Islet of Langerhans (tissue), 1 donor: Measurements from ENCODE around the gene RSAD1.
"Not testable (repeated sequence)": the region's sequence is repeated elsewhere in the genome, so short reads cannot be mapped to it uniquely, and the experiment has no call there.

Experiments
- FAIRE-seq: peaks from one replicate; lab custom pipeline; 2011; peaks lifted over from hg19 to GRCh38; lab: Jason Lieb, UNC

Gene RSAD1

GRCh38 chr17:50472761-50473161 is 5.9 kb upstream of the RSAD1 start:
- FAIRE-seq = not testable (repeated sequence)

- FAIRE-seq = no peak
Observed at GRCh38 chr17:50473901-50474300, 4.8 kb upstream of the RSAD1 start.

GRCh38 chr17:50474523-50474922 is 4.1 kb upstream of the RSAD1 start:
- no peak for FAIRE-seq

- no peak for FAIRE-seq
Observed at GRCh38 chr17:50475362-50475761, 3.3 kb upstream of the RSAD1 start.

- FAIRE-seq = not testable (repeated sequence)
Observed at GRCh38 chr17:50475775-50476544, 2.7 kb upstream of the RSAD1 start.

GRCh38 chr17:50476545-50477315 is 1.9 kb upstream of the RSAD1 start:
- no peak for FAIRE-seq

- FAIRE-seq = no peak
Observed at GRCh38 chr17:50477976-50478375, 684 bp upstream of the RSAD1 start.

- FAIRE-seq = no peak
Observed at GRCh38 chr17:50479522-50480141, 972 bp downstream of the RSAD1 start.

- FAIRE-seq = no peak
Observed at GRCh38 chr17:50480142-50480764, 1.6 kb downstream of the RSAD1 start.

GRCh38 chr17:50480854-50481490 is 2.3 kb downstream of the RSAD1 start:
- no peak for FAIRE-seq

GRCh38 chr17:50481648-50482047 is 3.0 kb downstream of the RSAD1 start:
- FAIRE-seq = no peak

GRCh38 chr17:50482110-50482509 is 3.5 kb downstream of the RSAD1 start:
- FAIRE-seq = no peak

GRCh38 chr17:50482516-50482915 is 3.9 kb downstream of the RSAD1 start:
- FAIRE-seq = no peak

- FAIRE-seq = no peak
Observed at GRCh38 chr17:50483266-50483665, 4.6 kb downstream of the RSAD1 start.

- no peak for FAIRE-seq
Observed at GRCh38 chr17:50484386-50485155, 5.9 kb downstream of the RSAD1 start.

- FAIRE-seq = no peak
Observed at GRCh38 chr17:50487213-50488096, 8.8 kb downstream of the RSAD1 start.

- no peak for FAIRE-seq
Observed at GRCh38 chr17:50488880-50489279, 10.2 kb downstream of the RSAD1 start.

GRCh38 chr17:50491505-50491904 is 12.8 kb downstream of the RSAD1 start:
- FAIRE-seq = no peak

- no peak for FAIRE-seq
Observed at GRCh38 chr17:50492214-50492613, 13.6 kb downstream of the RSAD1 start.

GRCh38 chr17:50493744-50494143 is 15.1 kb downstream of the RSAD1 start:
- no peak for FAIRE-seq
